K562 (cell line): ENCODE measurements around the gene TMEM217. TPM values are rescaled to one million over a fixed set of nuclear protein-coding genes. Genes with fewer than 3 reads are reported as not detected.

Source experiments
- ELF4 ChIP-seq: fragments of 450-650 bp; formaldehyde crosslinking; IDR thresholded peaks from 2 replicates; pipeline ENCODE4 v1.4.0; 2022; ENCODE audit warnings: missing genetic modification characterization
- GATAD2A ChIP-seq: fragments of 450-650 bp; IDR thresholded peaks from 2 replicates; pipeline ENCODE4 v1.6.1; 2017
- KDM2B ChIP-seq: fragments of 250-450 bp; sonication (Bioruptor Pico); IDR thresholded peaks from 2 replicates; pipeline ENCODE4 v1.8.0; 2021; ENCODE audit warnings: mild to moderate bottlenecking, moderate library complexity
- MTA3 ChIP-seq: fragments of 450-650 bp; formaldehyde crosslinking; IDR thresholded peaks from 2 replicates; pipeline ENCODE4 v1.6.1; 2017; ENCODE audit warnings: mild to moderate bottlenecking, borderline replicate concordance
- NBN ChIP-seq: fragments of 450-650 bp; IDR thresholded peaks from 2 replicates; pipeline ENCODE4 v1.6.1; 2016; ENCODE audit warnings: low read depth, mild to moderate bottlenecking
- NEUROD1 ChIP-seq: fragments of 150-350 bp; IDR thresholded peaks from 2 replicates; pipeline ENCODE4 v1.6.1; 2014; ENCODE audit warnings: borderline replicate concordance, low read length, low read depth; ENCODE audit not compliant: partially characterized antibody
- POLR2A ChIP-seq: fragments of 450-650 bp; conservative IDR thresholded peaks from 2 replicates; pipeline ENCODE4 v1.6.1; 2016
- RBFOX2 ChIP-seq: fragments of 200-400 bp; formaldehyde crosslinking; IDR thresholded peaks from 2 replicates; pipeline ENCODE4 v1.6.1; 2017; ENCODE audit warnings: low read depth, mild to moderate bottlenecking, low read length, moderate library complexity
- SMARCA4 ChIP-seq: fragments of 450-650 bp; IDR thresholded peaks from 2 replicates; pipeline ENCODE4 v1.6.1; 2016
- SOX6 ChIP-seq: fragments of 450-650 bp; IDR thresholded peaks from 2 replicates; pipeline ENCODE4 v1.6.1; 2014; ENCODE audit warnings: mild to moderate bottlenecking
- TARDBP ChIP-seq: fragments of 450-650 bp; IDR thresholded peaks from 2 replicates; pipeline ENCODE4 v1.6.1; 2016
- TCFL5 ChIP-seq: fragments of 250-450 bp; sonication (Bioruptor Pico); conservative IDR thresholded peaks from 2 replicates; pipeline ENCODE4 v1.6.1; 2021; ENCODE audit warnings: mild to moderate bottlenecking, moderate library complexity, matching md5 sums
- THRAP3 ChIP-seq: fragments of 450-650 bp; IDR thresholded peaks from 2 replicates; pipeline ENCODE4 v1.6.1; 2016; ENCODE audit warnings: mild to moderate bottlenecking, inconsistent platforms, borderline replicate concordance
- ZKSCAN8 ChIP-seq: fragments of 200-800 bp; sonication (Bioruptor generic); IDR thresholded peaks from 2 replicates; pipeline ENCODE4 v1.6.1; 2016; ENCODE audit warnings: missing genetic modification characterization, missing compliant biosample characterization
- ZNF395 ChIP-seq: fragments of 200-800 bp; sonication (Bioruptor generic); IDR thresholded peaks from 2 replicates; pipeline ENCODE4 v1.6.1; 2017; ENCODE audit warnings: missing genetic modification characterization, missing compliant biosample characterization
- ZNF511 ChIP-seq: sonication (generic); formaldehyde crosslinking; IDR thresholded peaks from 2 replicates; pipeline ENCODE4 v1.8.0; 2022; ENCODE audit warnings: mild to moderate bottlenecking, missing genetic modification reagents
- ZNF639 ChIP-seq, 2 experiments: fragments of 200-800 bp in 1 of 2; sonication (Bioruptor generic) in 1 of 2; sonication (generic) in 1 of 2; formaldehyde crosslinking in 1 of 2; IDR thresholded peaks in 1 of 2; conservative IDR thresholded peaks in 1 of 2; 2 replicates each; pipeline versions ENCODE4 v1.5.0 to v1.6.1; 2016 to 2020; ENCODE audit warnings: missing compliant biosample characterization in 1 of 2, missing genetic modification characterization in 1 of 2, missing genetic modification reagents in 1 of 2
- ZNF668 ChIP-seq: fragments of 250-450 bp; sonication (Bioruptor Pico); IDR thresholded peaks from 2 replicates; pipeline ENCODE4 v1.8.0; 2022; ENCODE audit warnings: mild to moderate bottlenecking, inconsistent platforms
- polyA plus RNA-seq, 8 experiments: library from polyadenylated mRNA; depleted of rRNA in 4 of 8; stranded (reverse) in 5 of 8; unstranded in 3 of 8; fragments of >200 nt; fragmentation: Nextera tagmentation in 2 of 8; fragmentation: Illumina TruSeq in 1 of 8; extraction: Ambion mirVana in 2 of 8; extraction: Trizol in 1 of 8; gene quantifications; 2 replicates each; pipeline versions ENCODE4 v1.2.1 to v1.2.3, GENCODE V29; 2011 to 2014; ENCODE audit warnings: inconsistent platforms in 1 of 8, missing spikeins in 1 of 8
- total RNA-seq, 7 experiments: library from RNA; depleted of rRNA in 6 of 7; stranded (reverse); fragments of >200 nt in 6 of 7; fragmentation: Illumina TruSeq in 2 of 7; extraction: Trizol in 2 of 7; gene quantifications; 2 replicates each; pipeline versions ENCODE4 v1.2.1 to v1.2.3, GENCODE V29; 2011 to 2021; ENCODE audit warnings: low replicate concordance in 1 of 7
- TF ChIP-seq, protein P1 (sequence below), 2 experiments: fragments of 450-650 bp; conservative IDR thresholded peaks; 2 replicates each; pipeline ENCODE4 v1.6.1; 2017; ENCODE audit warnings: mild to moderate bottlenecking in 2 of 2, moderate library complexity in 2 of 2

The TMEM217 gene
- total and polyA plus RNA-seq, 9 of the 15 experiments (the other 6 are each of a cell fraction or from before 2014, with no cell fraction given), result 1.3 to 8.0 (median 1.9) TPM

DNA sequence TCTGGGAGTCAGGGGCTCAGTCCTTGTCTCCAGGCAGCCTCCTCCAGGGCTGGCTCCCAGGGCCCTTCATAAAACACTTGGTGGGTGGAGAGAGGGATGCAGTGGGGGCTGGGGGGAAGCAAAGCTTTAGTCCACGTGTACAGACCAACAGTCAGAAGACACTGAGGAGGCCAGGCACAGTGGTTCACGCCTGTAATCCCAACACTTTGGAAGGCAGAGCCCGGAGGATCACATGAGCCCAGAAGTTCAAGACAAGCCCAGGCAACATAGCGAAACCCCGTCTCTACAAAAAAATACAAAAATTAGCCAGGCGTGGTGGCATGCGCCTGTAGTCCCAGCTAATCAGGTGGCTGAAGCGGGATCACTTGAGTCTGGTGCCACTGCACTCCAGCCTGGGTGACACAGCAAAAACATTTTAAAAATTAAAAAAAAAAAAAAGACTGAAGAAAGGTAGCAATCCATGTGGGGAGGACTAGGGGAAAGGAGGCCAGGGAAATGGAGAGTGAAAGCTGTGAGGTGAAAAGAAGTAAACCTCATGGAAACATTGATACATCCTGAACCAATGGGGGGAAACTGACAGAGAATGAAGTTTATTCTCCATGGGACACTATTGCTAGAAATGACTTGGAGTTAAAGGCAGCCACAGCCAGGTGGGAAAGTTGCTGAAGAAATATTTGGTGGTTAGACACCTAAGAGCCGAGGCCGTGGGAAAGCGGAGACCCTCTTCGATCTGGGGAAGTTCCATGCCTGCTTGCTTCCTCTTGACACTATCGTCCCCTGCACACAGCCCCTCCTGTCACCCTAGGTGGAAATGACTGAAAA lies 52.6 kb downstream of the TMEM217 start (continued):
- TF ChIP-seq ZNF395 (CRISPR knock-in tag) (peak; percentile 59; the same call in 1 of the 2 replicates), GATAD2A (peak; percentile 80; the same call in 1 of the 2 replicates), THRAP3 (no peak), SOX6 (no peak), TARDBP (no peak), RBFOX2 (peak; percentile 6; the same call in 1 of the 2 replicates), TCFL5 (0 out of 2 replicates have a peak, but pooled peaks have one; percentile 15), KDM2B (CRISPR knock-in tag) (0 out of 2 replicates have a peak, but pooled peaks have one; percentile 55), ZKSCAN8 (CRISPR knock-in tag) (peak; percentile 10; the same call in 1 of the 2 replicates), NBN (0 out of 2 replicates have a peak, but pooled peaks have one; percentile 5), MTA3 (0 out of 2 replicates have a peak, but pooled peaks have one; percentile 20), ZNF639 (CRISPR knock-in tag; conservative IDR thresholded peaks at IDR 0.05 in 1 of 2, IDR thresholded peaks at IDR 0.05 in 1 of 2) (peak in 1 of 2 experiments; percentile 12; a peak in 1 of 4 replicates), POLR2A (peak; percentile 30), ZNF511 (CRISPR knock-in tag) (no peak), ELF4 (CRISPR knock-in tag) (0 out of 2 replicates have a peak, but pooled peaks have one; percentile 9), ZNF668 (CRISPR knock-in tag) (peak; percentile 24; the same call in 1 of the 2 replicates), NEUROD1 (peak; percentile 7), SMARCA4 (peak; percentile 58; the same call in 1 of the 2 replicates)
- TF ChIP-seq, protein P1, sequence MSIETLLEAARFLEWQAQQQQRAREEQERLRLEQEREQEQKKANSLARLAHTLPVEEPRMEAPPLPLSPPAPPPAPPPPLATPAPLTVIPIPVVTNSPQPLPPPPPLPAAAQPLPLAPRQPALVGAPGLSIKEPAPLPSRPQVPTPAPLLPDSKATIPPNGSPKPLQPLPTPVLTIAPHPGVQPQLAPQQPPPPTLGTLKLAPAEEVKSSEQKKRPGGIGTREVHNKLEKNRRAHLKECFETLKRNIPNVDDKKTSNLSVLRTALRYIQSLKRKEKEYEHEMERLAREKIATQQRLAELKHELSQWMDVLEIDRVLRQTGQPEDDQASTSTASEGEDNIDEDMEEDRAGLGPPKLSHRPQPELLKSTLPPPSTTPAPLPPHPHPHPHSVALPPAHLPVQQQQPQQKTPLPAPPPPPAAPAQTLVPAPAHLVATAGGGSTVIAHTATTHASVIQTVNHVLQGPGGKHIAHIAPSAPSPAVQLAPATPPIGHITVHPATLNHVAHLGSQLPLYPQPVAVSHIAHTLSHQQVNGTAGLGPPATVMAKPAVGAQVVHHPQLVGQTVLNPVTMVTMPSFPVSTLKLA (conservative IDR thresholded peaks at IDR 0.05), result 0 out of 4 replicates have a peak, but pooled peaks of 1 of the 2 experiments have one; percentile 19
